IMR-90 (cell line): ENCODE results near the gene ATP2B2.

Experiments used
- POLR2A ChIP-seq: IDR thresholded peaks from 2 replicates; pipeline ENCODE4 v1.6.1; 2012; ENCODE audit warnings: mild to moderate bottlenecking, low read depth, low read length
- TF ChIP-seq, protein P1 (sequence below): conservative IDR thresholded peaks from 2 replicates; pipeline ENCODE4 v1.5.1; 2012; ENCODE audit warnings: mild to moderate bottlenecking, low read depth, low read length, improper control_type of control experiment

GRCh38 chr3:10489746-10490483 lies 15.5 kb downstream of the ATP2B2 start:
- TF ChIP-seq, protein P1, sequence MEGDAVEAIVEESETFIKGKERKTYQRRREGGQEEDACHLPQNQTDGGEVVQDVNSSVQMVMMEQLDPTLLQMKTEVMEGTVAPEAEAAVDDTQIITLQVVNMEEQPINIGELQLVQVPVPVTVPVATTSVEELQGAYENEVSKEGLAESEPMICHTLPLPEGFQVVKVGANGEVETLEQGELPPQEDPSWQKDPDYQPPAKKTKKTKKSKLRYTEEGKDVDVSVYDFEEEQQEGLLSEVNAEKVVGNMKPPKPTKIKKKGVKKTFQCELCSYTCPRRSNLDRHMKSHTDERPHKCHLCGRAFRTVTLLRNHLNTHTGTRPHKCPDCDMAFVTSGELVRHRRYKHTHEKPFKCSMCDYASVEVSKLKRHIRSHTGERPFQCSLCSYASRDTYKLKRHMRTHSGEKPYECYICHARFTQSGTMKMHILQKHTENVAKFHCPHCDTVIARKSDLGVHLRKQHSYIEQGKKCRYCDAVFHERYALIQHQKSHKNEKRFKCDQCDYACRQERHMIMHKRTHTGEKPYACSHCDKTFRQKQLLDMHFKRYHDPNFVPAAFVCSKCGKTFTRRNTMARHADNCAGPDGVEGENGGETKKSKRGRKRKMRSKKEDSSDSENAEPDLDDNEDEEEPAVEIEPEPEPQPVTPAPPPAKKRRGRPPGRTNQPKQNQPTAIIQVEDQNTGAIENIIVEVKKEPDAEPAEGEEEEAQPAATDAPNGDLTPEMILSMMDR, result no peak
- TF ChIP-seq POLR2A, result no peak
